ENCODE measurements around the gene NFX1.

Gene NFX1

DNA sequence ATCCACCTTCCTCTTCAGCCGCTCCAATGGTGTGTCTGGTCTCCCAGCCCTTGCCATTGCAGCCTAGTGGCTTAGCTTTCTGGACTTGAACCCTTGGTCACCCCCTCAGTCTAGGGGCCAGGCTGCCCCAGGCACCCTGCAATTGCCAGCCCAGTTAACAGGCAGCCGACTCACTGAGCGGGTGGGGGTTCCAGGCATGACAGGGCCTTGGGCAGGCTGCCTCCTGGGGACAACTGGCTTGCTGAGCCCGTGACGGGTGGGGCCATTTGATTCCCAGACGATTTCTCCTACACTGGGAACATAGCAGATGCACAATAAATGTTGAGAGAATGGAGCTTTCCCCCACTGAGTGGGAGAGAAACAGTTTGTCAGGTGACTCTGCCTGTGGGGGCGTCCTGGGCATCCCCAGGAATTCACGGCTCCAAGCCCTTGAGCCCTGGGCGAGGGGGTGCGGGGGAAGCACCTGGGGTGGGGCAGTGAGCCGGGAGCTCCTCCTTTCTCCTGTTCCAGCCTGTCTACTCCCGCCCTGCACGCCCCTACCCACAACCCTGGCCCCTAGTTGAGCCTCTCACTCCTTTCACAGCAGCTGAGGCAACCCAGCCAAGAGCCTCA, 124.7 kb downstream of the NFX1 start:
- H3K4ac ChIP-seq (ENCODE audit: low read depth, low read length) = no peak overlapping the region
- H3K4me3 ChIP-seq (ENCODE audit: low read length) = no peak overlapping the region
- no peak overlapping the region for H3K23ac ChIP-seq (ENCODE audit: low read length)
- H2AK5ac ChIP-seq (ENCODE audit: low read length) = no peak overlapping the region
- H2BK5ac ChIP-seq (ENCODE audit: low read length) = no peak overlapping the region
- H3K18ac ChIP-seq (ENCODE audit: low read length) = no peak overlapping the region
- WGBS (ENCODE audit: extremely low coverage, insufficient coverage, low lambda C conversion rate) = no CpG with 5 or more reads among the region's 13 CpGs
- no peak for DNase-seq
- peaks cover 3% of the 10 kb centered on the region for H3K4me1 ChIP-seq (ENCODE audit: control insufficient read depth, low read depth, low read length)
- H3K56ac ChIP-seq (ENCODE audit: low read length) = no peak overlapping the region
- H3K27me3 ChIP-seq (ENCODE audit: insufficient read depth, low read length, poor library complexity) = no peaks in the 10 kb centered on the region
- H2BK15ac ChIP-seq (replicated peaks; ENCODE audit: low read depth) = no peak overlapping the region
- no peak overlapping the region for H2BK120ac ChIP-seq (ENCODE audit: low read depth, low read length)
- H4K5ac ChIP-seq (ENCODE audit: low read length) = no peak overlapping the region
- H3K79me2 ChIP-seq (ENCODE audit: control insufficient read depth, insufficient read depth, low read length) = no peaks in the 10 kb centered on the region
- no peaks in the 10 kb centered on the region for H3K36me3 ChIP-seq (ENCODE audit: control insufficient read depth, insufficient read depth, low read length)
- H3K27ac ChIP-seq (ENCODE audit: low read depth, low read length) = no peak overlapping the region
- H3K9ac ChIP-seq (ENCODE audit: low read length) = no peak overlapping the region
- H4K8ac ChIP-seq (ENCODE audit: low read depth, low read length) = no peak overlapping the region
- no peak overlapping the region for H3K4me2 ChIP-seq (ENCODE audit: low read length)
- no peaks in the 10 kb centered on the region for H3K79me1 ChIP-seq (ENCODE audit: low read length)

DNA sequence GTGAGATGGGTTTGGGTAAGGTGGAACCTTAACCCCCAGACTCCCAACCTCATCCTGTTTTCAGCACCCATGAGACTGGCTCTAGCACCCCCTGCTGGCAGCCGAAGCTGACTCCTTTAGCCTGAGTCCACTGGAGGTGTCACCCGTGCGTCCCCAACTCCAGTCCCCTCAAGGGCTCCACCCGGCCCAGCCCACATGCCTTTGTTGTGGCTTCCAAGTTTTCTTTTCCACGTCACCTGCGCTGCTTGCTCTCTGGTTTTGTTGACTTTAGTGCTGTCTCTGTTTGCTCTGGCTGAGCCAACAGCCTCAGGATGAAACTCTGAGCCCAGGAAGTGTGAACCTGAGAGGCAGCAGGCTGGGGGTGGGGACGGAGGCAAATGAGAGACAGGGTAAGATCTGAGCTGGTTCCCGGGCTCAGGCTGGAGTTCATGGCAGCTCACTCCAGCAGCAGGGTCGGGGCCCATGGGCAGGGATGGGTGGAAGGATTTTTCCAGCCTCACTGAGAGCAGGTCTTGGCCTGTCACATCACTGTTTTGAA, 125.3 kb downstream of the NFX1 start:
- Histone ChIP-seq H3K9ac (ENCODE audit: low read length) (no peak overlapping the region), H3K56ac (ENCODE audit: low read length) (peak overlapping the region; percentile 74), H2BK5ac (ENCODE audit: low read length) (no peak overlapping the region), H2AK5ac (ENCODE audit: low read length) (no peak overlapping the region), H3K4me3 (ENCODE audit: low read length) (no peak overlapping the region), H3K18ac (ENCODE audit: low read length) (no peak overlapping the region), H3K4ac (ENCODE audit: low read depth, low read length) (no peak overlapping the region), H3K27ac (ENCODE audit: low read depth, low read length) (no peak overlapping the region), H2BK15ac (replicated peaks; ENCODE audit: low read depth) (no peak overlapping the region), H3K27me3 (ENCODE audit: insufficient read depth, low read length, poor library complexity) (no peaks in the 10 kb centered on the region), H3K4me2 (ENCODE audit: low read length) (no peak overlapping the region), H3K79me2 (ENCODE audit: control insufficient read depth, insufficient read depth, low read length) (no peaks in the 10 kb centered on the region), H3K79me1 (ENCODE audit: low read length) (no peaks in the 10 kb centered on the region), H2BK120ac (ENCODE audit: low read depth, low read length) (no peak overlapping the region), H4K5ac (ENCODE audit: low read length) (no peak overlapping the region), H3K23ac (ENCODE audit: low read length) (no peak overlapping the region), H3K4me1 (ENCODE audit: control insufficient read depth, low read depth, low read length) (peaks cover 3% of the 10 kb centered on the region), H4K8ac (ENCODE audit: low read depth, low read length) (no peak overlapping the region), H3K36me3 (ENCODE audit: control insufficient read depth, insufficient read depth, low read length) (no peaks in the 10 kb centered on the region)
- no CpG with 5 or more reads among the region's 9 CpGs for WGBS (ENCODE audit: extremely low coverage, insufficient coverage, low lambda C conversion rate)
- peak; percentile 85 for DNase-seq

DNA sequence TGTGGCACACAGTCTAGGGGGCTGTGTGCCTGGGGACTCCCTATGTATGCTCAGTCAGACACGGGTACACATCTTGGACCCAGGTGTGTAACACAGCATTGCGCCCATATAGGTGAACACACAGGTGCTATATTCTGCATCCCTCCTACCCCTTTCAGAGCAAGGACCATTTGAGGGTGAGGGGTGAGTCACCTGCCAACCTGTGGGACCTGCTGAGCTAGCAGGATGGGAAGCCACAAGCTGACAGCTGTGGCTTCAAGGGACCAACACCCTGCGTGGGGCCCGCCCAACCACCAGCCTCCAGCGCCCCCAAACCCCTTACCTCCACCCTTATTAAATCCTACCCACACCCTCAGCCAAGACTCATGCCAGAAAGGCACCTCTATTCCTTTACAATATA, 126.7 kb downstream of the NFX1 start:
- H3K27ac ChIP-seq (ENCODE audit: low read depth, low read length) = no peak overlapping the region
- H3K4me1 ChIP-seq (ENCODE audit: control insufficient read depth, low read depth, low read length) = peaks cover 3% of the 10 kb centered on the region
- no peak for DNase-seq
- no peaks in the 10 kb centered on the region for H3K79me2 ChIP-seq (ENCODE audit: control insufficient read depth, insufficient read depth, low read length)
- H2BK120ac ChIP-seq (ENCODE audit: low read depth, low read length) = no peak overlapping the region
- WGBS (ENCODE audit: extremely low coverage, insufficient coverage, low lambda C conversion rate) = no CpG with 5 or more reads among the region's 5 CpGs
- no peak overlapping the region for H3K4ac ChIP-seq (ENCODE audit: low read depth, low read length)
- no peak overlapping the region for H3K4me3 ChIP-seq (ENCODE audit: low read length)
- no peak overlapping the region for H3K23ac ChIP-seq (ENCODE audit: low read length)
- H3K79me1 ChIP-seq (ENCODE audit: low read length) = no peaks in the 10 kb centered on the region
- no peaks in the 10 kb centered on the region for H3K27me3 ChIP-seq (ENCODE audit: insufficient read depth, low read length, poor library complexity)
- H3K4me2 ChIP-seq (ENCODE audit: low read length) = no peak overlapping the region
- H4K8ac ChIP-seq (ENCODE audit: low read depth, low read length) = no peak overlapping the region
- no peak overlapping the region for H2BK5ac ChIP-seq (ENCODE audit: low read length)
- H3K36me3 ChIP-seq (ENCODE audit: control insufficient read depth, insufficient read depth, low read length) = no peaks in the 10 kb centered on the region
- no peak overlapping the region for H4K5ac ChIP-seq (ENCODE audit: low read length)
- no peak overlapping the region for H2BK15ac ChIP-seq (replicated peaks; ENCODE audit: low read depth)
- no peak overlapping the region for H3K56ac ChIP-seq (ENCODE audit: low read length)
- H3K9ac ChIP-seq (ENCODE audit: low read length) = no peak overlapping the region
- H2AK5ac ChIP-seq (ENCODE audit: low read length) = no peak overlapping the region
- H3K18ac ChIP-seq (ENCODE audit: low read length) = no peak overlapping the region

DNA sequence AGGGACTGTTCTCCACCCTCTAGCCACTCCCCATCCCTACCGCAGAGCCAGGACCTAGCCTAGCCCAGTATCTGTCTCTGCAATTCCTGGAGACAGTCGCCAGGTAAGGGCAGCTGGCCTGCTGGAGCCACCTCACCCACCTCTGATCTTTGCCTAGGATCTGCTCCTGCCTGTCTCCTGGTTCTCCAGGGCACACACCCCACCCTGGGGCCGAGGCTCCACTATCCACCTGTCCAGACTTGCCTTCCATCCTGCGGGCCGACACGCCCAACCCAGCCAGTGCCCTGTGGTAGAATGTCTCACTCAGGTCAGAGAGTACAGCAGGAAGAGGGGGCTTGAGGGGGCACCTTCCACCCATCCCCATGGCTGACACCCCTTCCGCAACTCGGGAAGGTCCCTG, 127.8 kb downstream of the NFX1 start:
- no peak overlapping the region for H2BK120ac ChIP-seq (ENCODE audit: low read depth, low read length)
- no CpG with 5 or more reads among the region's 8 CpGs for WGBS (ENCODE audit: extremely low coverage, insufficient coverage, low lambda C conversion rate)
- no peak overlapping the region for H3K18ac ChIP-seq (ENCODE audit: low read length)
- H3K4ac ChIP-seq (ENCODE audit: low read depth, low read length) = no peak overlapping the region
- H3K4me3 ChIP-seq (ENCODE audit: low read length) = no peak overlapping the region
- no peak for DNase-seq
- no peak overlapping the region for H4K5ac ChIP-seq (ENCODE audit: low read length)
- H3K27ac ChIP-seq (ENCODE audit: low read depth, low read length) = no peak overlapping the region
- H2AK5ac ChIP-seq (ENCODE audit: low read length) = no peak overlapping the region
- no peak overlapping the region for H3K56ac ChIP-seq (ENCODE audit: low read length)
- no peaks in the 10 kb centered on the region for H3K79me1 ChIP-seq (ENCODE audit: low read length)
- H3K27me3 ChIP-seq (ENCODE audit: insufficient read depth, low read length, poor library complexity) = no peaks in the 10 kb centered on the region
- no peaks in the 10 kb centered on the region for H3K79me2 ChIP-seq (ENCODE audit: control insufficient read depth, insufficient read depth, low read length)
- no peak overlapping the region for H2BK15ac ChIP-seq (replicated peaks; ENCODE audit: low read depth)
- no peak overlapping the region for H3K4me2 ChIP-seq (ENCODE audit: low read length)
- H4K8ac ChIP-seq (ENCODE audit: low read depth, low read length) = no peak overlapping the region
- no peak overlapping the region for H3K9ac ChIP-seq (ENCODE audit: low read length)
- H3K36me3 ChIP-seq (ENCODE audit: control insufficient read depth, insufficient read depth, low read length) = no peaks in the 10 kb centered on the region
- H2BK5ac ChIP-seq (ENCODE audit: low read length) = no peak overlapping the region
- H3K23ac ChIP-seq (ENCODE audit: low read length) = no peak overlapping the region
- peaks cover 3% of the 10 kb centered on the region for H3K4me1 ChIP-seq (ENCODE audit: control insufficient read depth, low read depth, low read length)

DNA sequence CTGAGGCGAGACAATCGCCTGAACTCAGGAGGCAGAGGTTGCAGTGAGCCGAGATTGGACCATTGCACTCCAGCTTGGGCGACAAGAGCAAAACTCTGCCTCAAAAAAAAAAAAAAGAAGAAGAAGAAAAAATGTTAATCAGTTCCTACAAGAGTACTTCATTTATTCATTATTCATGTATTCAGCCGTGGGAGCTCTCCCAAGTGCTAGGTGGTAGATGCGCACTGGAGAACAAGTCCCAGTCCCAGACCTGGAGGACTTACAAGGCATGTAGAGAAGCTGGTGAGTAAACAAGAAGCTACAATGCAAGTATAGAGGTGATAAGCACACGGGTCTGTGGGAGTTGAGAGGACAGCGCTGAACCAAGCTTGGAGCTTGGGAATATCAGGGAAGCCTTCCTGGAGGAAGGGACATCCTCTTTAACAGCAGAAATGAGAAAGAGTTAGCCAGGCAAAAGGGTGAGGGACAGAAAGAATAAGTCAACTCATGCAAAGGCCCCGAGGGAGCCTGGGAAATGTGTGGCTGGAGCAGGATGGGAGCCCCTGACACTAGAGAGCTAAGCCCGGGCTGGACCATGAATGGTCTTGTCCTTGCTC, 129.5 kb downstream of the NFX1 start:
- H3K23ac ChIP-seq (ENCODE audit: low read length) = no peak overlapping the region
- H3K36me3 ChIP-seq (ENCODE audit: control insufficient read depth, insufficient read depth, low read length) = no peaks in the 10 kb centered on the region
- peaks cover 3% of the 10 kb centered on the region for H3K4me1 ChIP-seq (ENCODE audit: control insufficient read depth, low read depth, low read length)
- no peak overlapping the region for H3K18ac ChIP-seq (ENCODE audit: low read length)
- no peak overlapping the region for H3K4ac ChIP-seq (ENCODE audit: low read depth, low read length)
- H2AK5ac ChIP-seq (ENCODE audit: low read length) = no peak overlapping the region
- no CpG with 5 or more reads among the region's 10 CpGs for WGBS (ENCODE audit: extremely low coverage, insufficient coverage, low lambda C conversion rate)
- no peaks in the 10 kb centered on the region for H3K79me2 ChIP-seq (ENCODE audit: control insufficient read depth, insufficient read depth, low read length)
- H2BK15ac ChIP-seq (replicated peaks; ENCODE audit: low read depth) = no peak overlapping the region
- H3K56ac ChIP-seq (ENCODE audit: low read length) = no peak overlapping the region
- no peak overlapping the region for H3K4me3 ChIP-seq (ENCODE audit: low read length)
- no peak overlapping the region for H3K27ac ChIP-seq (ENCODE audit: low read depth, low read length)
- H4K8ac ChIP-seq (ENCODE audit: low read depth, low read length) = no peak overlapping the region
- no peaks in the 10 kb centered on the region for H3K27me3 ChIP-seq (ENCODE audit: insufficient read depth, low read length, poor library complexity)
- H4K5ac ChIP-seq (ENCODE audit: low read length) = no peak overlapping the region
- H3K79me1 ChIP-seq (ENCODE audit: low read length) = no peaks in the 10 kb centered on the region
- H2BK120ac ChIP-seq (ENCODE audit: low read depth, low read length) = no peak overlapping the region
- no peak overlapping the region for H3K9ac ChIP-seq (ENCODE audit: low read length)
- no peak overlapping the region for H2BK5ac ChIP-seq (ENCODE audit: low read length)
- no peak overlapping the region for H3K4me2 ChIP-seq (ENCODE audit: low read length)
- DNase-seq = no peak

Measured in mesendoderm (in vitro differentiated cells).